Measurements from ENCODE around the gene MLLT1.
"Not testable (repeated sequence)": the region's sequence is repeated elsewhere in the genome, so short reads cannot be mapped to it uniquely, and the experiment has no call there.

MLLT1 gene

DNA sequence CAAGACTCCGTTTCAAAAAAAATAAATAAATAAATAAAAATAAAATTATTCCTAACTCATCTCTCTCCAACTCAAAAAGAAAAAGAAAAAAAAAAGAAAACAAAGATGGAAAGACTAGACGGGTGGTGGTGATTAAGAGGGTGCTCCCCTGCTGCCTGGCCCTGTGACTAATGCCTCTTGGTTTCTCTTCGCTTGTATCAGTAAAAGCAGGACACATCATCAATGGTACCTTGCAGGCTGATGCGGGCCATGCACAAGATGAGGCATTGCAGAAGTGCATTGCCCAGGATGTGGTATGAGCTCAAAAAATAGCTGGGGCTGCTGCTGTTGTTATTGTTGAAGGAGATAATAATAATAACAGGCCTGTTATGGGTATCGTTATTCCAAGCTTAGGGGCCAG lies 39.0 kb upstream of the MLLT1 start:
- DNase-seq (ENCODE audit: low read depth), result no peak

DNA sequence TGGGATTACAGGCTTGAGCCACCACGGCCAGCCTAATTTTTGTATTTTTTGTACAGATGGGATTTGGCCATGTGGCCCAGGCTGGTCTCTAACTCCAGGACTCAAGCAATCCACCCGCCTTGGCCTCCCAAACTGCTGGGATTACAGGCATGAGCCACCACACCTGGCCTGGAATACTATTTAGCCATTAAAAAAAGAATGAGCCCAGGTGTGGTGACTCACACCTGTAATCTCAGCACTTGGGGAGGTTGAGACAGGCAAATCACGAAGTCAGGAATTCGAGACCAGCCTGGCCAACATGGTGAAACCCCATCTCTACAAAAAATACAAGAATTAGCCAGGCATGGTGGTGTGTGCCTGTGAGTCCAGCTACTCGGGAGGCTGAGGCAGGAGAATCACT lies 35.9 kb upstream of the MLLT1 start:
- not testable (repeated sequence) for H3K4me3 ChIP-seq (replicated peaks; ENCODE audit: low read depth, low read length); DNase-seq (ENCODE audit: low read depth)

More for the DNA sequence above, 39.0 kb upstream of the MLLT1 start:
- TF ChIP-seq, protein P1, sequence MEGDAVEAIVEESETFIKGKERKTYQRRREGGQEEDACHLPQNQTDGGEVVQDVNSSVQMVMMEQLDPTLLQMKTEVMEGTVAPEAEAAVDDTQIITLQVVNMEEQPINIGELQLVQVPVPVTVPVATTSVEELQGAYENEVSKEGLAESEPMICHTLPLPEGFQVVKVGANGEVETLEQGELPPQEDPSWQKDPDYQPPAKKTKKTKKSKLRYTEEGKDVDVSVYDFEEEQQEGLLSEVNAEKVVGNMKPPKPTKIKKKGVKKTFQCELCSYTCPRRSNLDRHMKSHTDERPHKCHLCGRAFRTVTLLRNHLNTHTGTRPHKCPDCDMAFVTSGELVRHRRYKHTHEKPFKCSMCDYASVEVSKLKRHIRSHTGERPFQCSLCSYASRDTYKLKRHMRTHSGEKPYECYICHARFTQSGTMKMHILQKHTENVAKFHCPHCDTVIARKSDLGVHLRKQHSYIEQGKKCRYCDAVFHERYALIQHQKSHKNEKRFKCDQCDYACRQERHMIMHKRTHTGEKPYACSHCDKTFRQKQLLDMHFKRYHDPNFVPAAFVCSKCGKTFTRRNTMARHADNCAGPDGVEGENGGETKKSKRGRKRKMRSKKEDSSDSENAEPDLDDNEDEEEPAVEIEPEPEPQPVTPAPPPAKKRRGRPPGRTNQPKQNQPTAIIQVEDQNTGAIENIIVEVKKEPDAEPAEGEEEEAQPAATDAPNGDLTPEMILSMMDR (IDR thresholded peaks at IDR 0.05; ENCODE audit: low read length, missing control alignments), result no peak
- no peak overlapping the region for H3K4me3 ChIP-seq (replicated peaks; ENCODE audit: low read depth, low read length)

DNA sequence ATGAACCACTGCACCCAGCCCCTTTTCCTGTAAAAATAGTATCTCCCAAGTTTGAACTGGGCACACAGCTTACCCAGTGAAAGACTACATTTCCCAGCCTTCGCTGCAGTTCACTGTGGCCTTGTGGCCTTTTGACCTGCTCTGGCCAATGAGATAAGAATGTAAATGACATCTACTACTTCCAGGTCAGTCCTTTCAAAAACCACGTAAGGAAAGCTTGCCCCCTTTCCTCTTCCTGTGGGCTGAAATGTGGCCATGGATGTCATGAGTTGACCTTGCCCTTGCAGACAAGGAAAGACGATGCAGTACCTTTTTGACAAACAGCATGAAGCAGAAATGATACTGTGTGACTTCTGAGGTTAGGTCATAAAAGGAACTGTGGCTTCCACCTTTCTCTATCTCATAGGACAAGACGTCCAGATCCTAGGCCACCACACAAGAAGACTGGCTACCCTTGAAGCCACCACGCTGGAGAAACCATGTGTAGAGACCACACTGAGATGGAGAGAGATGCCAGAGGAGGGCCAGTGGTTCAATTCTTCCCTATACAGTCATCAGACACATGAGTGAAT lies 33.7 kb upstream of the MLLT1 start:
- TF ChIP-seq, protein P1 (IDR thresholded peaks at IDR 0.05; ENCODE audit: low read length, missing control alignments), result no peak
- H3K4me3 ChIP-seq (replicated peaks; ENCODE audit: low read depth, low read length), result no peak overlapping the region
- no peak for DNase-seq (ENCODE audit: low read depth)

DNA sequence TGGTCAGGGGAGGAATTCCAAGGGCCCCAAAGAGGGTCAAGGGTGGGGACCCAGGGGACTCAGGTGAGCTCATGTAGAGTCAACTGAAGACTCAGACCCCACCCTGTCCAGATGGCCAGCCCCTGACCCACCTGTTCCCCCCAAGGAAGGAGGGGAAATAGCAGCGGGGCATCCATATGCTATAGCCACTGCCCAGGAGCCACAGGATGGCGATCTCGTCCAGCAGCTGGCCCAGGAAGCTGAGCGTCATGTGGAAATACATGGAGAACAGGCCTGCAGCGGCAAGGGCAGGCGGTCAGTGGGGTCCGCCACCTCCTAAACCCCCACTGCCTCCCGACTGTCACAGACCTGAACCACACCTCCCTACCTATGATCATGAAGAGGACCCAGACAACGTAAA lies 32.2 kb upstream of the MLLT1 start:
- TF ChIP-seq, protein P1 (IDR thresholded peaks at IDR 0.05; ENCODE audit: low read length, missing control alignments), result no peak
- DNase-seq (ENCODE audit: low read depth), result no peak
- H3K4me3 ChIP-seq (replicated peaks; ENCODE audit: low read depth, low read length), result no peak overlapping the region

DNA sequence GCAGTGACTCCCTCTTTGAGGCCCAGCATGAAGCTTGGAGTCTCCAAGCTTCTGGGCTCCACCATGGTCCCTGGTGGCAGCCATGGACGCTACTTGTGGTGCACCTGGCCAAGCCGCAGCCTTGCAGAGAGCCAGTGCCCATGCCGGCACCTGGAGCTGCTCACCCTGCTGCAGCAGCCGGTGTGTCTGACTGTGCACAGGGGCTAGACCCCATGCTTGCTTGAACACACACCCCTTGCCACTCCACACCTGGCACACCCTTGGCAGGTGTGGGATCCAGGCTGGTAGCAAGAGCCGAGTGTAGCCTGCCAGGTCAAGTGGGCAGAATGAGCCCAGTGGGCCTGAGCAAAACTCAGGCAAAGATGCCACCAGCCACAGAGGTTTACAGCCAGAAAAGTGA lies 18.6 kb upstream of the MLLT1 start:
- no peak overlapping the region for H3K4me3 ChIP-seq (replicated peaks; ENCODE audit: low read depth, low read length)
- DNase-seq (ENCODE audit: low read depth), result no peak
- TF ChIP-seq, protein P1 (IDR thresholded peaks at IDR 0.05; ENCODE audit: low read length, missing control alignments), result no peak

DNA sequence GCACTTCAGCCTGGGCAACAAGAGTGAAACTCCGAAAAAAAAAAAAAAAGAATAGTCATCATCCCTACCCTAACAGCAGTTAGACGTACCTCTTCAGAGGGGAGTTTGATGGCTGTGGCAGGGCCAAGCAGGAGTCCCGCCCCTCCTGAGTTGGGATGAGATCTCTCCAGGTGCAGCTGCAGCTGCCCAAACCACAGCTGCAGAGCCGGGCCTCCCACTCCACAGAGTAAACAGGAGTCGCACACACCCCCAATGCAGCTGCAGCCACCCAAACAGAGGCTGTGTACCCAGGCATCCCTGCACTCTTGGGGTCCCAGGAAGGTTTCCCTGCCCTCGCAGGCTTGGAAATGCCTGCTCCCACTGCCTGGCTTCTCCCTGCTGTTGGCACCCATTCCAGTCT lies 17.4 kb upstream of the MLLT1 start:
- H3K4me3 ChIP-seq (replicated peaks; ENCODE audit: low read depth, low read length), result no peak overlapping the region

DNA sequence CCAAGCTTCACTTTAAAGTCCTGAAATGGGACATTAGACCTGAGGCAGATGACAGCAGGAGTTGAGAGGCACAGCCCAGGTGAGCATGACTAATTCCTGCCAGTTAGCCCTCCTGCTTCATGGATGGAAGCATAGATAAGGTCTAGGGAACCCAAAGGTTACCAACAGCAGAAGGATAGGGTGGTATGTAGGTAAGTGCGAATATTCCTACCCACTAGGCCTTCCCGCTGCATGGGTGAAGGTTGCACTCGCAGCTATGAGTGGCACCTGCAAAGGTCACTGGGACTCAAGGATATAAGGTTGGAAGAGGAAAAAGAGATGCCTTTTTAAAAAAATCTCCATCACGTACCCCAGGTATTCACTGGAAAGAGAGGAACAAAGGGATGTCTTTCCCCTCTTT lies 12.2 kb upstream of the MLLT1 start:
- TF ChIP-seq, protein P1 (IDR thresholded peaks at IDR 0.05; ENCODE audit: low read length, missing control alignments), result no peak
- no peak for DNase-seq (ENCODE audit: low read depth)

More for the DNA sequence above, 17.4 kb upstream of the MLLT1 start:
- no peak for DNase-seq (ENCODE audit: low read depth)
- TF ChIP-seq, protein P1 (IDR thresholded peaks at IDR 0.05; ENCODE audit: low read length, missing control alignments), result no peak

More for the DNA sequence above, 12.2 kb upstream of the MLLT1 start:
- H3K4me3 ChIP-seq (replicated peaks; ENCODE audit: low read depth, low read length), result no peak overlapping the region

Data from fibroblast of pulmonary artery (primary cell).